Measurements from ENCODE around the gene TRIM3. TPM values are rescaled to one million over a fixed set of nuclear protein-coding genes. Genes with fewer than 3 reads are reported as not detected.

TRIM3 gene
- total and polyA plus RNA-seq, 5 donors from 2014 or later, result 0.91 to 16.4 (median 2.0) TPM

GRCh38 chr11:6415797-6416196 lies 57.9 kb downstream of the TRIM3 start:
- DNase-seq (no peak), ATAC-seq (ENCODE audit: low read depth in 2 of 2) (no peak)
- peak overlapping the region; percentile 58 for H3K4me3 ChIP-seq (ENCODE audit: low read depth, low read length)
- peaks cover 71% of the 10 kb centered on the region for H3K4me1 ChIP-seq (ENCODE audit: control insufficient read depth, insufficient read depth, low read length, poor library complexity, severe bottlenecking)
- no peak overlapping the region for H3K4me3 Mint-ChIP-seq
- H3K27ac Mint-ChIP-seq, result no peak overlapping the region
- peaks cover 0 to under 1% (median 0%) of the 10 kb centered on the region in 7 donors for H3K9me3 Mint-ChIP-seq
- H3K36me3 Mint-ChIP-seq, result peaks cover 10% of the 10 kb centered on the region
- H3K27me3 Mint-ChIP-seq, result peaks cover 2% of the 10 kb centered on the region
- peaks cover 7% of the 10 kb centered on the region for H3K36me3 ChIP-seq (ENCODE audit: control insufficient read depth, insufficient read depth, low read length)
- peaks cover 0 to 13% (median 8%) of the 10 kb centered on the region in 4 donors for H3K4me1 Mint-ChIP-seq
- peak overlapping the region; percentile 74 for H3K27ac ChIP-seq (ENCODE audit: insufficient read depth, low read length, poor library complexity, severe bottlenecking)
- no peaks in the 10 kb centered on the region for H3K9me3 ChIP-seq (ENCODE audit: control insufficient read depth in 2 of 2, low read length in 2 of 2)
- H3K27me3 ChIP-seq (ENCODE audit: control insufficient read depth, insufficient read depth, low read length), result no peaks in the 10 kb centered on the region

GRCh38 chr11:6414874-6415328 lies 58.8 kb downstream of the TRIM3 start:
- peak overlapping the region; percentile 58 for H3K4me3 ChIP-seq (ENCODE audit: low read depth, low read length)

GRCh38 chr11:6413791-6414201 lies 59.9 kb downstream of the TRIM3 start:
- Histone ChIP-seq H3K36me3 (ENCODE audit: control insufficient read depth, insufficient read depth, low read length) (peaks cover 25% of the 10 kb centered on the region), H3K4me1 (ENCODE audit: control insufficient read depth, insufficient read depth, low read length, poor library complexity, severe bottlenecking) (peaks cover 74% of the 10 kb centered on the region), H3K27me3 (ENCODE audit: control insufficient read depth, insufficient read depth, low read length) (no peaks in the 10 kb centered on the region), H3K9me3 (ENCODE audit: control insufficient read depth in 2 of 2, low read length in 2 of 2) (no peaks in the 10 kb centered on the region), H3K27ac (ENCODE audit: insufficient read depth, low read length, poor library complexity, severe bottlenecking) (peak overlapping the region; percentile 74), H3K4me3 (ENCODE audit: low read depth, low read length) (peak overlapping the region; percentile 58)
- H3K36me3 Mint-ChIP-seq, result peaks cover 23% of the 10 kb centered on the region
- peak; percentile 91 to 92 for ATAC-seq (ENCODE audit: low read depth in 2 of 2)
- H3K9me3 Mint-ChIP-seq, result no peaks in the 10 kb centered on the region
- no peaks in the 10 kb centered on the region for H3K27me3 Mint-ChIP-seq
- DNase-seq, result peak; percentile 62 to 87 (median 79)
- H3K4me3 Mint-ChIP-seq, result no peak overlapping the region
- H3K27ac Mint-ChIP-seq, result no peak overlapping the region
- H3K4me1 Mint-ChIP-seq, result peaks cover 0 to 20% (median 11%) of the 10 kb centered on the region in 4 donors

More at GRCh38 chr11:6414874-6415328, 58.8 kb downstream of the TRIM3 start:
- peaks cover 78% of the 10 kb centered on the region for H3K4me1 ChIP-seq (ENCODE audit: control insufficient read depth, insufficient read depth, low read length, poor library complexity, severe bottlenecking)
- H3K27ac ChIP-seq (ENCODE audit: insufficient read depth, low read length, poor library complexity, severe bottlenecking), result peak overlapping the region; percentile 74
- ATAC-seq (ENCODE audit: low read depth in 2 of 2), result no peak
- H3K4me3 Mint-ChIP-seq, result no peak overlapping the region
- peaks cover 14% of the 10 kb centered on the region for H3K36me3 Mint-ChIP-seq
- H3K9me3 ChIP-seq (ENCODE audit: control insufficient read depth in 2 of 2, low read length in 2 of 2), result no peaks in the 10 kb centered on the region
- H3K36me3 ChIP-seq (ENCODE audit: control insufficient read depth, insufficient read depth, low read length), result peaks cover 14% of the 10 kb centered on the region
- H3K4me1 Mint-ChIP-seq, result peaks cover 0 to 16% (median 8%) of the 10 kb centered on the region in 4 donors
- no peaks in the 10 kb centered on the region for H3K9me3 Mint-ChIP-seq
- DNase-seq, result peak in 1 of 3 donors; percentile 53
- H3K27me3 Mint-ChIP-seq, result no peaks in the 10 kb centered on the region
- no peak overlapping the region for H3K27ac Mint-ChIP-seq
- H3K27me3 ChIP-seq (ENCODE audit: control insufficient read depth, insufficient read depth, low read length), result no peaks in the 10 kb centered on the region

- Mint-ChIP-seq H3K36me3 (peaks cover 32% of the 10 kb centered on the region), H3K4me3 (peak overlapping the region in 2 of 4 donors; percentile 36 to 61), H3K27ac (peak overlapping the region in 2 of 3 donors; percentile 56 to 89), H3K27me3 (no peaks in the 10 kb centered on the region), H3K4me1 (peaks cover 6 to 35% (median 22%) of the 10 kb centered on the region in 4 donors), H3K9me3 (no peaks in the 10 kb centered on the region)
- Histone ChIP-seq H3K36me3 (ENCODE audit: control insufficient read depth, insufficient read depth, low read length) (peaks cover 27% of the 10 kb centered on the region), H3K27me3 (ENCODE audit: control insufficient read depth, insufficient read depth, low read length) (no peaks in the 10 kb centered on the region), H3K27ac (ENCODE audit: insufficient read depth, low read length, poor library complexity, severe bottlenecking) (no peak overlapping the region), H3K4me1 (ENCODE audit: control insufficient read depth, insufficient read depth, low read length, poor library complexity, severe bottlenecking) (peaks cover 74% of the 10 kb centered on the region), H3K9me3 (ENCODE audit: control insufficient read depth in 2 of 2, low read length in 2 of 2) (no peaks in the 10 kb centered on the region), H3K4me3 (ENCODE audit: low read depth, low read length) (no peak overlapping the region)
- ATAC-seq (ENCODE audit: low read depth in 2 of 2) (no peak), DNase-seq (no peak)
Measured at GRCh38 chr11:6411594-6412031, 62.1 kb downstream of the TRIM3 start.

GRCh38 chr11:6410695-6411430 lies 62.9 kb downstream of the TRIM3 start:
- no peak overlapping the region for H3K27ac ChIP-seq (ENCODE audit: insufficient read depth, low read length, poor library complexity, severe bottlenecking)
- Mint-ChIP-seq H3K9me3 (no peaks in the 10 kb centered on the region), H3K36me3 (peaks cover 40% of the 10 kb centered on the region), H3K4me1 (peaks cover 6 to 42% (median 29%) of the 10 kb centered on the region in 4 donors), H3K27me3 (peaks cover 4% of the 10 kb centered on the region), H3K4me3 (peak overlapping the region in 2 of 4 donors; percentile 22 to 55), H3K27ac (peak overlapping the region in 2 of 3 donors; percentile 48 to 56)
- no peak for ATAC-seq (ENCODE audit: low read depth in 2 of 2)
- H3K4me3 ChIP-seq (ENCODE audit: low read depth, low read length), result no peak overlapping the region
- no peaks in the 10 kb centered on the region for H3K9me3 ChIP-seq (ENCODE audit: control insufficient read depth in 2 of 2, low read length in 2 of 2)
- no peaks in the 10 kb centered on the region for H3K27me3 ChIP-seq (ENCODE audit: control insufficient read depth, insufficient read depth, low read length)
- H3K36me3 ChIP-seq (ENCODE audit: control insufficient read depth, insufficient read depth, low read length), result peaks cover 27% of the 10 kb centered on the region
- H3K4me1 ChIP-seq (ENCODE audit: control insufficient read depth, insufficient read depth, low read length, poor library complexity, severe bottlenecking), result peaks cover 75% of the 10 kb centered on the region
- DNase-seq, result no peak

GRCh38 chr11:6406370-6406769 lies 67.4 kb downstream of the TRIM3 start:
- H3K36me3 Mint-ChIP-seq, result peaks cover 50% of the 10 kb centered on the region
- H3K4me3 Mint-ChIP-seq, result peak overlapping the region; percentile 34 to 93 (median 70)
- H3K4me1 Mint-ChIP-seq, result peaks cover 10 to 86% (median 49%) of the 10 kb centered on the region in 4 donors

GRCh38 chr11:6405846-6406245 lies 67.9 kb downstream of the TRIM3 start:
- Histone ChIP-seq H3K4me1 (ENCODE audit: control insufficient read depth, insufficient read depth, low read length, poor library complexity, severe bottlenecking) (peaks cover 80% of the 10 kb centered on the region), H3K27me3 (ENCODE audit: control insufficient read depth, insufficient read depth, low read length) (no peaks in the 10 kb centered on the region), H3K36me3 (ENCODE audit: control insufficient read depth, insufficient read depth, low read length) (peaks cover 24% of the 10 kb centered on the region), H3K27ac (ENCODE audit: insufficient read depth, low read length, poor library complexity, severe bottlenecking) (no peak overlapping the region), H3K9me3 (ENCODE audit: control insufficient read depth in 2 of 2, low read length in 2 of 2) (no peaks in the 10 kb centered on the region), H3K4me3 (ENCODE audit: low read depth, low read length) (no peak overlapping the region)
- Mint-ChIP-seq H3K27ac (peak overlapping the region; percentile 88 to 95 (median 92)), H3K36me3 (peaks cover 51% of the 10 kb centered on the region), H3K4me3 (peak overlapping the region; percentile 34 to 93 (median 62)), H3K9me3 (peaks cover 0 to 2% (median 0%) of the 10 kb centered on the region in 7 donors), H3K4me1 (peaks cover 10 to 90% (median 52%) of the 10 kb centered on the region in 4 donors), H3K27me3 (peaks cover 4% of the 10 kb centered on the region)
- no peak for ATAC-seq (ENCODE audit: low read depth in 2 of 2)
- DNase-seq, result no peak

More at GRCh38 chr11:6406370-6406769, 67.4 kb downstream of the TRIM3 start:
- no peaks in the 10 kb centered on the region for H3K9me3 ChIP-seq (ENCODE audit: control insufficient read depth in 2 of 2, low read length in 2 of 2)
- H3K4me1 ChIP-seq (ENCODE audit: control insufficient read depth, insufficient read depth, low read length, poor library complexity, severe bottlenecking), result peaks cover 78% of the 10 kb centered on the region
- no peaks in the 10 kb centered on the region for H3K27me3 ChIP-seq (ENCODE audit: control insufficient read depth, insufficient read depth, low read length)
- ATAC-seq (ENCODE audit: low read depth in 2 of 2) (no peak), DNase-seq (no peak)
- H3K4me3 ChIP-seq (ENCODE audit: low read depth, low read length), result no peak overlapping the region
- Mint-ChIP-seq H3K9me3 (peaks cover 0 to 2% (median 0%) of the 10 kb centered on the region in 7 donors), H3K27ac (peak overlapping the region; percentile 88 to 95 (median 92)), H3K27me3 (peaks cover 4% of the 10 kb centered on the region)
- peaks cover 26% of the 10 kb centered on the region for H3K36me3 ChIP-seq (ENCODE audit: control insufficient read depth, insufficient read depth, low read length)
- H3K27ac ChIP-seq (ENCODE audit: insufficient read depth, low read length, poor library complexity, severe bottlenecking), result no peak overlapping the region

Measured in CD4-positive, CD25-positive, alpha-beta regulatory T cell (primary cell).